HCT116 (cell line): ENCODE results near the gene P3H4. TPM values are rescaled to one million over a fixed set of nuclear protein-coding genes. Genes with fewer than 3 reads are reported as not detected.

ENCODE experiments used
- ATAC-seq: fragments of 200-7000 bp; cut with Tn5 transposase; 2 replicates; pipeline ENCODE4 v1.9.1; 2020; ENCODE audit warnings: mild to moderate bottlenecking, moderate library complexity
- BruUV-seq: library from RNA; stranded (reverse); fragments of 400-500 nt; replicated peaks from 2 replicates; lab custom pipeline; 2021; lab: Mats Ljungman, UMichigan
- CTCF ChIA-PET: fragments of 300-600 bp; sonication (Branson Sonifier 250); formaldehyde crosslinking; loops from one replicate; lab custom pipeline; 2021; ENCODE audit warnings: antibody characterized with exemption; lab: Charles Lee
- POLR2A ChIA-PET: fragments of 300-600, 350-600 bp; sonication (Branson Sonifier 250); formaldehyde crosslinking; loops from one replicate; lab custom pipeline; 2021; ENCODE audit warnings: antibody characterized with exemption; lab: Charles Lee
- RAD21 ChIA-PET, 2 experiments: fragments of 300-600 bp; sonication (Branson Sonifier 250); formaldehyde crosslinking; loops; one replicate each; lab custom pipeline; 2023; ENCODE audit warnings: low total read pairs in 2 of 2; ENCODE audit not compliant: uncharacterized antibody in 2 of 2, unreplicated experiment in 2 of 2, low non-redundant PET in 1 of 2; lab: Charles Lee
- DNase-seq: peaks from one replicate; pipeline ENCODE4 v3.0.0-alpha.2; 2010; ENCODE audit warnings: low read depth, low spot score
- H2AFZ ChIP-seq: fragments of 200-600 bp; shearing (Covaris generic), sonication (generic); 2 replicates; pipeline ENCODE4 v1.6.1; 2017; ENCODE audit warnings: low read depth, mixed run types, mixed read lengths, antibody characterized with exemption, low read length; ENCODE audit not compliant: poor library complexity, severe bottlenecking
- H3K27ac ChIP-seq: 2 replicates; pipeline ENCODE4 v1.5.1; 2012; ENCODE audit warnings: low read depth, low read length
- H3K27me3 ChIP-seq: fragments of 200-600 bp; sonication (generic); 2 replicates; pipeline ENCODE4 v1.6.1; 2016; ENCODE audit warnings: mixed run types, low read length, mixed read lengths; ENCODE audit not compliant: insufficient read depth
- H3K36me3 ChIP-seq, 2 experiments: fragments of 200-500 bp in 1 of 2; fragments of 200-600 bp in 1 of 2; sonication (Bioruptor generic) in 1 of 2; sonication (generic) in 1 of 2; 2 replicates each; pipeline versions ENCODE4 v1.5.1 to v1.6.1; 2014 to 2016; ENCODE audit warnings: low read length in 2 of 2, inconsistent platforms in 1 of 2, mixed read lengths in 1 of 2, mixed run types in 1 of 2; ENCODE audit not compliant: insufficient read depth in 2 of 2, control insufficient read depth in 1 of 2
- H3K4me1 ChIP-seq, 2 experiments: fragments of 200-600 bp in 1 of 2; sonication (generic) in 1 of 2; 2 replicates each; pipeline versions ENCODE4 v1.5.1 to v1.6.1; 2012 to 2017; ENCODE audit warnings: low read length in 2 of 2, inconsistent platforms in 1 of 2, mild to moderate bottlenecking in 1 of 2, mixed read lengths in 1 of 2, mixed run types in 1 of 2, moderate library complexity in 1 of 2; ENCODE audit not compliant: insufficient read depth in 2 of 2, control insufficient read depth in 1 of 2
- H3K4me2 ChIP-seq: fragments of 200-600 bp; sonication (generic); 2 replicates; pipeline ENCODE4 v1.6.1; 2017; ENCODE audit warnings: mixed run types, low read length, mixed read lengths
- H3K4me3 ChIP-seq, 2 experiments: fragments of 200-600 bp in 1 of 2; sonication (generic) in 1 of 2; replicated peaks in 1 of 2; 2 replicates each; pipeline ENCODE4 v1.5.1; 2011 to 2016; ENCODE audit warnings: low read length in 2 of 2, control low read depth in 1 of 2, low read depth in 1 of 2, mild to moderate bottlenecking in 1 of 2, mixed read lengths in 1 of 2, mixed run types in 1 of 2
- H3K79me2 ChIP-seq: fragments of 200-600 bp; sonication (generic); 2 replicates; pipeline ENCODE4 v1.6.1; 2017; ENCODE audit warnings: mild to moderate bottlenecking, mixed run types, low read length, moderate library complexity, mixed read lengths; ENCODE audit not compliant: insufficient read depth
- H3K9ac ChIP-seq: fragments of 200-600 bp; sonication (generic); 2 replicates; pipeline ENCODE4 v1.6.1; 2016; ENCODE audit warnings: low read length, mixed read lengths
- H3K9me2 ChIP-seq: fragments of 200-600 bp; sonication (generic), shearing (Covaris generic); 2 replicates; pipeline ENCODE4 v1.6.1; 2017; ENCODE audit warnings: mixed run types, mild to moderate bottlenecking, moderate library complexity; ENCODE audit not compliant: insufficient read depth
- H3K9me3 ChIP-seq, 2 experiments: fragments of 200-500 bp in 1 of 2; fragments of 200-600 bp in 1 of 2; sonication (Bioruptor generic) in 1 of 2; sonication (generic) in 1 of 2; 2 replicates each; pipeline ENCODE4 v1.6.1; 2014 to 2017; ENCODE audit warnings: low read length in 2 of 2, mixed read lengths in 2 of 2, inconsistent platforms in 1 of 2, low read depth in 1 of 2, mild to moderate bottlenecking in 1 of 2, mixed run types in 1 of 2, moderate library complexity in 1 of 2; ENCODE audit not compliant: control insufficient read depth in 1 of 2, insufficient read depth in 1 of 2
- H4K20me1 ChIP-seq: fragments of 200-600 bp; sonication (generic), shearing (Covaris generic); 2 replicates; pipeline ENCODE4 v1.6.1; 2017; ENCODE audit warnings: mixed run types, mild to moderate bottlenecking, moderate library complexity; ENCODE audit not compliant: insufficient read depth
- CTCF ChIP-seq, 3 experiments: fragments of 200-600 bp in 1 of 3; sonication (generic) in 1 of 3; IDR thresholded peaks in 2 of 3; conservative IDR thresholded peaks in 1 of 3; 2 replicates each; pipeline ENCODE4 v1.5.1; 2012 to 2017; ENCODE audit warnings: low read depth in 2 of 3, low read length in 2 of 3, antibody characterized with exemption in 1 of 3, borderline replicate concordance in 1 of 3, control low read depth in 1 of 3, mild to moderate bottlenecking in 1 of 3, mixed read lengths in 1 of 3, mixed run types in 1 of 3, moderate library complexity in 1 of 3; ENCODE audit not compliant: insufficient read depth in 1 of 3
- EGR1 ChIP-seq: IDR thresholded peaks from 2 replicates; pipeline ENCODE4 v1.6.1; 2012; ENCODE audit warnings: low read depth
- EZH2phosphoT487 ChIP-seq: fragments of 200-600 bp; IDR thresholded peaks from 2 replicates; pipeline ENCODE4 v1.6.1; 2018; ENCODE audit warnings: antibody characterized with exemption, borderline replicate concordance
- FOSL1 ChIP-seq: IDR thresholded peaks from 2 replicates; pipeline ENCODE4 v1.6.1; 2012; ENCODE audit warnings: low read depth
- REST ChIP-seq: IDR thresholded peaks from 2 replicates; pipeline ENCODE4 v1.6.1; 2012; ENCODE audit warnings: low read depth
- SIN3A ChIP-seq: IDR thresholded peaks from 2 replicates; pipeline ENCODE4 v1.6.1; 2012; ENCODE audit warnings: low read depth
- ZNF274 ChIP-seq: fragments of 200-500 bp; sonication (Bioruptor generic); IDR thresholded peaks from 2 replicates; pipeline ENCODE4 v1.6.1; 2014; ENCODE audit warnings: mild to moderate bottlenecking, low read depth, low read length, inconsistent platforms
- intact Hi-C: fragments of 100-400 bp; cut with micrococcal nuclease; formaldehyde crosslinking; loops from 2 replicates; pipeline ENCODE4 v1.10.0; 2022
- total RNA-seq: library from RNA; stranded (reverse); gene quantifications from one replicate; pipeline ENCODE4 v1.2.1, GENCODE V29; 2021; ENCODE audit not compliant: unreplicated experiment

Gene P3H4
- total RNA-seq, 1 experiment from 2014 or later, result 23.4 TPM

GRCh38 chr17:41793784-41794539, 17.8 kb downstream of the P3H4 start:
- Histone ChIP-seq H2AFZ (no peak overlapping the region), H3K9me2 (no peaks in the 10 kb centered on the region)
- TF ChIP-seq CTCF (IDR thresholded peaks at IDR 0.05 in 2 of 3, conservative IDR thresholded peaks at IDR 0.05 in 1 of 3; ENCODE audit: borderline replicate concordance in 1 of 3, insufficient read depth in 1 of 3, low read depth in 2 of 3, low read length in 2 of 3) (no peak), FOSL1 (no peak), EZH2phosphoT487 (no peak), ZNF274 (no peak), SIN3A (no peak), REST (no peak), EGR1 (no peak)
- TF ChIP-seq, all 23 proteins: peak for 0
- intact Hi-C loops, result no loop called here
- Histone ChIP-seq H3K79me2 (no peaks in the 10 kb centered on the region), H3K4me3 (peak overlapping the region; percentile 41 to 56), H3K9me3 (no peaks in the 10 kb centered on the region), H4K20me1 (no peaks in the 10 kb centered on the region), H3K9ac (peak overlapping the region; percentile 73), H3K27ac (peak overlapping the region; percentile 93), H3K36me3 (no peaks in the 10 kb centered on the region), H3K27me3 (no peaks in the 10 kb centered on the region), H3K4me2 (peak overlapping the region; percentile 90), H3K4me1 (peaks cover 44 to 64% of the 10 kb centered on the region in 2 experiments)
- ChIA-PET RAD21 (no interaction called here), CTCF (interaction anchor here (1.7 kb wide), 1 partner anchor 8 kb away, joined by 9 read pairs; the partner anchor contains the start of gene JUP), POLR2A (interaction anchor here (1.3 to 3.7 kb wide), 4 partner anchors 7 to 172 kb away, joined by 4 to 33 read pairs (median 12); partner anchors contain the start of genes CNP, EIF1 and JUP)
- ATAC-seq (peak; percentile 5), DNase-seq (no peak)
- BruUV-seq, result no TSS peak
